ENCODE data around the gene VEZT.

The VEZT gene

GRCh38 chr12:95241761-95242506 is 24.3 kb downstream of the VEZT start:
- Histone ChIP-seq H4K20me1 (ENCODE audit: insufficient read depth, low read length) (0 out of 2 replicates have a peak, but pooled peaks cover 3% of the 10 kb centered on the region), H3K4me3 (ENCODE audit: low read depth, low read length, poor library complexity, severe bottlenecking) (no peak overlapping the region), H3K79me2 (ENCODE audit: insufficient read depth, low read length) (peaks cover 90% of the 10 kb centered on the region), H3K9me3 (ENCODE audit: low read length) (no peaks in the 10 kb centered on the region), H3F3A (ENCODE audit: insufficient read depth, low read length) (no peaks in the 10 kb centered on the region), H3K9ac (ENCODE audit: low read length) (no peak overlapping the region), H3K27me3 (ENCODE audit: insufficient read depth, low read length) (no peaks in the 10 kb centered on the region), H3K9me2 (ENCODE audit: low read depth, low read length) (no peaks in the 10 kb centered on the region), H3K36me3 (ENCODE audit: insufficient read depth, low read length) (peaks cover 35% of the 10 kb centered on the region), H3K27ac (ENCODE audit: low read depth, low read length, poor library complexity, severe bottlenecking) (no peak overlapping the region), H3K4me2 (ENCODE audit: low read length) (no peak overlapping the region), H3K4me1 (ENCODE audit: insufficient read depth, low read length, severe bottlenecking) (no peaks in the 10 kb centered on the region), H2AFZ (ENCODE audit: low read length) (no peak overlapping the region)
- TF ChIP-seq EZH2 (IDR thresholded peaks at IDR 0.05; ENCODE audit: borderline replicate concordance, low read length): no peak
- no peak for TF ChIP-seq CTCF (IDR thresholded peaks at IDR 0.05; ENCODE audit: low read length)

GRCh38 chr12:95243497-95244183 is 26.0 kb downstream of the VEZT start:
- no peak overlapping the region for H3K9ac ChIP-seq (ENCODE audit: low read length)
- no peaks in the 10 kb centered on the region for H3K9me3 ChIP-seq (ENCODE audit: low read length)
- TF ChIP-seq CTCF (IDR thresholded peaks at IDR 0.05; ENCODE audit: low read length) (no peak), EZH2 (IDR thresholded peaks at IDR 0.05; ENCODE audit: borderline replicate concordance, low read length) (no peak)
- peaks cover 35% of the 10 kb centered on the region for H3K36me3 ChIP-seq (ENCODE audit: insufficient read depth, low read length)
- peaks cover 90% of the 10 kb centered on the region for H3K79me2 ChIP-seq (ENCODE audit: insufficient read depth, low read length)
- H3K27me3 ChIP-seq (ENCODE audit: insufficient read depth, low read length): no peaks in the 10 kb centered on the region
- H3K4me2 ChIP-seq (ENCODE audit: low read length): no peak overlapping the region
- no peaks in the 10 kb centered on the region for H3K4me1 ChIP-seq (ENCODE audit: insufficient read depth, low read length, severe bottlenecking)
- no peaks in the 10 kb centered on the region for H3F3A ChIP-seq (ENCODE audit: insufficient read depth, low read length)
- no peak overlapping the region for H2AFZ ChIP-seq (ENCODE audit: low read length)
- no peaks in the 10 kb centered on the region for H3K9me2 ChIP-seq (ENCODE audit: low read depth, low read length)
- H4K20me1 ChIP-seq (ENCODE audit: insufficient read depth, low read length): 0 out of 2 replicates have a peak, but pooled peaks cover 3% of the 10 kb centered on the region
- H3K27ac ChIP-seq (ENCODE audit: low read depth, low read length, poor library complexity, severe bottlenecking): no peak overlapping the region
- no peak overlapping the region for H3K4me3 ChIP-seq (ENCODE audit: low read depth, low read length, poor library complexity, severe bottlenecking)

GRCh38 chr12:95244350-95244749 is 26.7 kb downstream of the VEZT start:
- Histone ChIP-seq H3K4me1 (ENCODE audit: insufficient read depth, low read length, severe bottlenecking) (no peaks in the 10 kb centered on the region), H3K9me2 (ENCODE audit: low read depth, low read length) (no peaks in the 10 kb centered on the region), H4K20me1 (ENCODE audit: insufficient read depth, low read length) (0 out of 2 replicates have a peak, but pooled peaks cover 3% of the 10 kb centered on the region), H3K9me3 (ENCODE audit: low read length) (no peaks in the 10 kb centered on the region), H3K27me3 (ENCODE audit: insufficient read depth, low read length) (no peaks in the 10 kb centered on the region), H3K27ac (ENCODE audit: low read depth, low read length, poor library complexity, severe bottlenecking) (no peak overlapping the region), H3K79me2 (ENCODE audit: insufficient read depth, low read length) (peaks cover 90% of the 10 kb centered on the region), H3K36me3 (ENCODE audit: insufficient read depth, low read length) (peaks cover 35% of the 10 kb centered on the region), H2AFZ (ENCODE audit: low read length) (no peak overlapping the region), H3K4me2 (ENCODE audit: low read length) (no peak overlapping the region), H3K9ac (ENCODE audit: low read length) (no peak overlapping the region), H3F3A (ENCODE audit: insufficient read depth, low read length) (no peaks in the 10 kb centered on the region), H3K4me3 (ENCODE audit: low read depth, low read length, poor library complexity, severe bottlenecking) (no peak overlapping the region)
- TF ChIP-seq EZH2 (IDR thresholded peaks at IDR 0.05; ENCODE audit: borderline replicate concordance, low read length): no peak
- TF ChIP-seq CTCF (IDR thresholded peaks at IDR 0.05; ENCODE audit: low read length): no peak

Measured in OCI-LY1 (cell line).